CD4-positive, alpha-beta memory T cell (primary cell): ENCODE results near the gene MIAT. TPM values are rescaled to one million over a fixed set of nuclear protein-coding genes. Genes with fewer than 3 reads are reported as not detected.

ENCODE experiments used
- CTCF ChIA-PET: fragments of 350-600 bp; sonication (Branson Sonifier 250); formaldehyde crosslinking; loops from one replicate; lab custom pipeline; 2021; ENCODE audit warnings: inconsistent platforms; ENCODE audit not compliant: partially characterized antibody; lab: Charles Lee
- POLR2A ChIA-PET: fragments of 350-600 bp; sonication (Branson Sonifier 250); formaldehyde crosslinking; loops from one replicate; lab custom pipeline; 2021; ENCODE audit not compliant: partially characterized antibody; lab: Charles Lee
- DNase-seq, 5 donors: peaks; one replicate each; pipeline versions ENCODE4 v3.0.0 to v3.0.0-alpha.2; 2020 to 2022; ENCODE audit warnings: mixed read lengths in 1 of 5
- H3K27ac ChIP-seq: one replicate; pipeline ENCODE4 v1.7.0; 2013; ENCODE audit warnings: low read depth, low read length
- H3K27me3 ChIP-seq: 2 replicates; pipeline ENCODE4 v1.7.0; 2013; ENCODE audit warnings: mild to moderate bottlenecking, low read length, moderate library complexity; ENCODE audit not compliant: insufficient read depth
- H3K36me3 ChIP-seq: 2 replicates; pipeline ENCODE4 v1.7.0; 2013; ENCODE audit warnings: mild to moderate bottlenecking, low read length, moderate library complexity; ENCODE audit not compliant: insufficient read depth
- H3K4me1 ChIP-seq: 2 replicates; pipeline ENCODE4 v1.7.0; 2013; ENCODE audit warnings: mild to moderate bottlenecking, low read length, moderate library complexity; ENCODE audit not compliant: insufficient read depth
- H3K4me3 ChIP-seq, 2 donors: one replicate each; pipeline ENCODE4 v1.7.0; 2013; ENCODE audit warnings: low read length in 2 of 2, mild to moderate bottlenecking in 1 of 2
- H3K9me3 ChIP-seq, 2 donors: one replicate each; pipeline ENCODE4 v1.7.0; 2013; ENCODE audit warnings: low read length in 2 of 2, control low read depth in 1 of 2; ENCODE audit not compliant: control insufficient read depth in 1 of 2
- H3K27ac Mint-ChIP-seq, 7 donors: one replicate each; pipeline ENCODE4 v1.8.0; 2020 to 2021; ENCODE audit warnings: mixed read lengths in 7 of 7, mild to moderate bottlenecking in 6 of 7, inconsistent platforms in 3 of 7, moderate library complexity in 3 of 7
- H3K27me3 Mint-ChIP-seq, 2 donors: one replicate each; pipeline ENCODE4 v1.8.0; 2020 to 2021; ENCODE audit warnings: mixed read lengths in 2 of 2
- H3K36me3 Mint-ChIP-seq, 2 donors: one replicate each; pipeline ENCODE4 v1.8.0; 2020 to 2021; ENCODE audit warnings: mixed read lengths in 2 of 2, inconsistent platforms in 1 of 2, mild to moderate bottlenecking in 1 of 2
- H3K4me1 Mint-ChIP-seq, 4 donors: one replicate each; pipeline ENCODE4 v1.8.0; 2020 to 2021; ENCODE audit warnings: mixed read lengths in 4 of 4, mild to moderate bottlenecking in 1 of 4
- H3K4me3 Mint-ChIP-seq, 8 donors: one replicate each; pipeline ENCODE4 v1.8.0; 2020 to 2021; ENCODE audit warnings: mixed read lengths in 8 of 8, mild to moderate bottlenecking in 7 of 8, moderate library complexity in 6 of 8, inconsistent platforms in 3 of 8
- H3K9me3 Mint-ChIP-seq, 8 donors: one replicate each; pipeline ENCODE4 v1.8.0; 2020 to 2021; ENCODE audit warnings: mixed read lengths in 8 of 8, mild to moderate bottlenecking in 5 of 8, inconsistent platforms in 3 of 8, moderate library complexity in 1 of 8
- intact Hi-C: fragments of 100-400 bp; cut with micrococcal nuclease; formaldehyde crosslinking; loops from one replicate; pipeline ENCODE4 v1.15.1; 2023
- polyA plus RNA-seq, 2 donors: library from polyadenylated mRNA; unstranded; fragments of 300-500 nt; fragmentation: Illumina TruSeq; gene quantifications; one replicate each; pipeline ENCODE4 v1.2.3, GENCODE V29; 2021
- total RNA-seq, 2 experiments: library from RNA; stranded (reverse); gene quantifications; one replicate each; pipeline ENCODE4 v1.2.3, GENCODE V29; 2021

Gene MIAT
- total and polyA plus RNA-seq, 4 experiments from 2014 or later: 0.54 to 270 (median 132) TPM

DNA sequence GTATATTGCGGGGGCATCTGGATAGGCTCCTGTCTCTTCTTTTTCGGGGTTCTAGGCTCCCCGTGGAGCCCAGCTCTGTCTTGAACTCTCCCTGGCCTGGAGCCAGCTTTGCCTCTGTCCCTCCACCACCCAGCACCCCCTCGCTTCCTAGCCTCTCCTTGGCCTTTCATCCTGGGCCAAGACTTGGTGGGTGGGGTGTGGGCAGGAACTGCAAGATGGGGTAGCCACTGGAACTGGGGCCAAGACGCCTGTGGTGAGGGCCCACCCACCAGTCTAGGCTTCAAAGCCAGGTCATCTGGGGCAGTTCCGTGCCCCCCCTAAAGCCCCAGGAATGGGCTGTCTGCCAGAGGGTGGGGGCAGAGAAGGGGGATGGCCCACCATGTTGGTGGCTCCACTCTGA, 37.9 kb upstream of the MIAT start:
- Histone ChIP-seq H3K27ac (no peak overlapping the region), H3K9me3 (no peaks in the 10 kb centered on the region), H3K4me3 (no peak overlapping the region), H3K4me1 (no peaks in the 10 kb centered on the region), H3K27me3 (no peaks in the 10 kb centered on the region), H3K36me3 (no peaks in the 10 kb centered on the region)
- Mint-ChIP-seq H3K36me3 (no peaks in the 10 kb centered on the region), H3K27ac (no peak overlapping the region), H3K4me3 (no peak overlapping the region), H3K9me3 (no peaks in the 10 kb centered on the region), H3K4me1 (peaks cover 0 to 3% (median under 1%) of the 10 kb centered on the region in 4 donors), H3K27me3 (no peaks in the 10 kb centered on the region)
- POLR2A ChIA-PET: no interaction called here
- CTCF ChIA-PET: no interaction called here
- DNase-seq: no peak
- intact Hi-C loops: no loop called here

DNA sequence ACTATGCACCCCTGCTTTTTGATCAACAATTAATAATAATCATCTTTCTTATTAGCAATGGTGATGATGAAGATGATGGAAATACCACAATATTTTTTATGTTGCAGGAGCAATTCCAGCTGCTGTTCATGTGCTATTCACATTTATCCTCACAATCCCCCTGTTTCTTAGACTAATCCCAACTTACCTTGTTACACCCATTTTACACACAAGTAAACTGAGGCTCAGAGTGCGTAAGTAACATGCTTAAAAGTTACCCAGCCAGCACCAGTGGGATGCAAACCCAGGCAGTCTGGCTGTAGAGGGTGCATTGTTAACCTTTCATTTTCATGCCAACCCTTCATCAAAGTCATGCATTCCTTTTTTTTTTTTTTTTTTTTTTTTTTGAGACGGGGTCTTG, 37.2 kb upstream of the MIAT start:
- H3K27me3 Mint-ChIP-seq: no peaks in the 10 kb centered on the region
- ChIA-PET POLR2A (no interaction called here), CTCF (interaction anchor here (0.7 kb wide), 1 partner anchor 159 kb away, joined by 3 read pairs; no protein-coding TSS in a partner anchor)
- intact Hi-C loops: no loop called here
- Histone ChIP-seq H3K4me1 (no peaks in the 10 kb centered on the region), H3K36me3 (no peaks in the 10 kb centered on the region), H3K27ac (no peak overlapping the region), H3K9me3 (no peaks in the 10 kb centered on the region), H3K4me3 (no peak overlapping the region), H3K27me3 (no peaks in the 10 kb centered on the region)
- peak overlapping the region in 1 of 7 donors; percentile 43 for H3K27ac Mint-ChIP-seq
- no peak for DNase-seq
- H3K4me3 Mint-ChIP-seq: no peak overlapping the region
- no peaks in the 10 kb centered on the region for H3K36me3 Mint-ChIP-seq
- H3K9me3 Mint-ChIP-seq: no peaks in the 10 kb centered on the region
- H3K4me1 Mint-ChIP-seq: peaks cover 0 to 3% (median under 1%) of the 10 kb centered on the region in 4 donors

DNA sequence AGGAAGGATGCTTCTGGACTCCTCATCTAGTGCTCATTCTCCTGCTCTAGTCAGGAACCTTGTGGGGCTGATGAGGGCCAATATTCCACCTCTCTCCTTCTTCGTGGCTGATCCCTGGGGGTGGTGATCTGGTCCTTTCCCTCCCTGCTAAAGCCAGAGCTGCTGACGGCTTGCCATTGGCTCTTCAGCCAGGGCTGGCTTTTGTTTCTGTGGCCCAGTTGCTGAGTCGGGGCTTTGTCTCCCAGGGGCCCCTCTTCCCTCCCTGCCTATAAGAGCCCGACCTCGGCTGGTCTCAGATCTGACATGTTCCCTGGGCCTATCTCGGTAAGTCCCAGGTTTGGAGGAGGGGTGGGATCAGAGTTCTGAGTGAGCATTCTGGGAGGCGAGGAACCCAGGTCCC, 35.7 kb upstream of the MIAT start, which contains the start of gene CRYBA4:
CRYBA4 (plus strand) TSS at position 301 of the 400 bp plus-strand sequence. CDS start 634 bp downstream, outside the sequence.
- no peaks in the 10 kb centered on the region for H3K27me3 Mint-ChIP-seq
- no peak within 1 kb of the TSS for H3K4me3 Mint-ChIP-seq
- H3K36me3 Mint-ChIP-seq: no peaks in the 10 kb centered on the region
- H3K27me3 ChIP-seq: no peaks in the 10 kb centered on the region
- H3K27ac ChIP-seq: no peak within 1 kb of the TSS
- no peak within 1 kb of the TSS for H3K27ac Mint-ChIP-seq
- H3K36me3 ChIP-seq: no peaks in the 10 kb centered on the region
- H3K4me1 ChIP-seq: no peaks in the 10 kb centered on the region
- ChIA-PET POLR2A (no interaction called here), CTCF (interaction anchor here (1.5 kb wide), 1 partner anchor 21 kb away, joined by 3 read pairs; no protein-coding TSS in a partner anchor)
- H3K4me3 ChIP-seq: no peak within 1 kb of the TSS
- H3K4me1 Mint-ChIP-seq: peaks cover 0 to 3% (median 1%) of the 10 kb centered on the region in 4 donors
- H3K9me3 ChIP-seq: no peaks in the 10 kb centered on the region
- intact Hi-C loops: no loop called here
- no peaks in the 10 kb centered on the region for H3K9me3 Mint-ChIP-seq
- DNase-seq: no peak

DNA sequence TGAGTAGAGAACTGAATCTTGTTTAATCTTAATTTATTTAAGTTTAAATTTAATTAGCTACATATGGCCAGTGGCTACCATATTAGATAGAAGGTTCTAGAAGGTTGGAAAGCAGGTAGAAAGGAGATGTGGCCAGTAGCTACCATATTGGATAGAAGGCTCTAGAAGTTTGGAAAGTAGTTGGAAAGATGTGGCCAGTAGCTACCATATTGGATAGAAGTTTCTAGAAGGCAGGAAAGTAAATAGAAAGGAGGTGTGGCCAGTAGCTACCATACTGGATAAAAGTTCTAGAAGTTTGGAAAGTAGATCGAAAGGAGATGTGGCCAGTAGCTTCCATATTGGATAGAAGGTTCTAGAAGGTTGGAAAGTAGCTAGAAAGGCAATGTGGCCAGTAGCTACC, 33.4 kb upstream of the MIAT start:
- Histone ChIP-seq H3K36me3 (no peaks in the 10 kb centered on the region), H3K27me3 (no peaks in the 10 kb centered on the region), H3K4me3 (no peak overlapping the region), H3K9me3 (no peaks in the 10 kb centered on the region), H3K27ac (no peak overlapping the region), H3K4me1 (no peaks in the 10 kb centered on the region)
- Mint-ChIP-seq H3K4me1 (peaks cover 0 to 4% (median 3%) of the 10 kb centered on the region in 4 donors), H3K27ac (no peak overlapping the region), H3K27me3 (no peaks in the 10 kb centered on the region), H3K9me3 (no peaks in the 10 kb centered on the region), H3K36me3 (no peaks in the 10 kb centered on the region), H3K4me3 (no peak overlapping the region)
- POLR2A ChIA-PET: no interaction called here
- CTCF ChIA-PET: interaction anchor here (1.1 kb wide), 2 partner anchors 12 to 18 kb away, joined by 3 to 4 read pairs; no protein-coding TSS in a partner anchor
- DNase-seq: no peak
- intact Hi-C loops: no loop called here

DNA sequence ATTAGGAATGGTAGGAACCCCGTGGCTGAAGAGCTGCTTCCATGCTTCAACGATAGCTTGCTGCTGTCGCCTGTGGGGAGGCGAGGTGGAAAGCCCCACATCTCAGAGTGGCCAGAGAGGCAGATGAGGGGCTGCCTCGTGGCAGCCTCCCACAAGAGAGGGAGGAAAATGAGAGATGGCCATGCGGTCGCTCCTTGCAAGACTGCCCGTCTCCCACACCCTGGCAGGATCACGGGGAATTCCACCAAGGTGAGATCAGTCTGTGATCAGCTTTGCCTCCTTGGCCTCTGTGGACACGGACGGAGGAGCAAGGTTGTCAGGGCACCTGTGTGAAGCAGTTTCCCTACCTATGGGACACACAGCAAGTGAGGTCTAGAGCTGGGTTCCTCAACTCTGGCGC, 32.6 kb upstream of the MIAT start:
- H3K27me3 ChIP-seq: no peaks in the 10 kb centered on the region
- no peaks in the 10 kb centered on the region for H3K4me1 ChIP-seq
- Mint-ChIP-seq H3K4me3 (no peak overlapping the region), H3K27ac (no peak overlapping the region), H3K9me3 (no peaks in the 10 kb centered on the region), H3K27me3 (no peaks in the 10 kb centered on the region), H3K4me1 (peaks cover 0 to 4% (median 3%) of the 10 kb centered on the region in 4 donors), H3K36me3 (no peaks in the 10 kb centered on the region)
- no peaks in the 10 kb centered on the region for H3K36me3 ChIP-seq
- intact Hi-C loops: no loop called here
- no peak overlapping the region for H3K27ac ChIP-seq
- ChIA-PET POLR2A (no interaction called here), CTCF (interaction anchor here (1.1 kb wide), 2 partner anchors 12 to 18 kb away, joined by 3 to 4 read pairs; no protein-coding TSS in a partner anchor)
- H3K9me3 ChIP-seq: no peaks in the 10 kb centered on the region
- H3K4me3 ChIP-seq: no peak overlapping the region
- DNase-seq: no peak

DNA sequence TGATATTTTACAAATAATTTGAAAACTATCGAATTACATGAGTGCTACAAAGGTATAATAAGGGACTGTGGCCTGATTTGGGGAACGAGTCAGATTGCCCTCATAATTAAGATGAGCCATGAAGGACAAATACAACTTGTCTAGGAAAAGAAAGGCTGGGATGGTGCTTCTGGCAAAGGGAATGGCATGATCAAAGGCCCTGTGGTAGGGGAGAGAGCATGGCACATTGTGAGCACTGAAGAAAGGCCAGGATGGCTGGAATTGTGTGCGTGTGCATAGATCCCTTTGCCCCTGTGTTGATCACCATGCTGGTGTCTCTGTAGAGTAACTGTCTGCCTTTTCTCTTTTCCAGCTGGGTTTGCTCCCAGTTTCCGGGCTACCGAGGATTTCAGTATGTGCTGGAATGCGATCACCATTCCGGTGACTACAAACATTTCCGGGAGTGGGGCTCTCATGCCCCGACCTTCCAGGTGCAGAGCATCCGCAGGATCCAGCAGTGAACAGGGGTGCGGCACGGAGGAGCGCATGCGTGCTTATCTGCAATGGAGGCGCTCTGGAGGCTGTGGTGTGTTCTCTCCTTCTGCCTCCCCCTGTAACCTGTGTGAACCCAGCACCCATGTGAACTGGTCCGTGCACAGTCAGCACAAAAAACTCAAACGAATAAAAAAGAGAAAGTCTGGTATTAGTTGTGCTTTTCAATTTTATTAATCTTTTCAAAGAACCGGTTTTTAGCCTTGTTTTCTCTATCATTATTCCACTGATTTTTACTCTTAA, 27.2 kb upstream of the MIAT start:
- Histone ChIP-seq H3K4me3 (no peak overlapping the region), H3K9me3 (no peaks in the 10 kb centered on the region), H3K36me3 (no peaks in the 10 kb centered on the region), H3K4me1 (no peaks in the 10 kb centered on the region), H3K27ac (no peak overlapping the region), H3K27me3 (no peaks in the 10 kb centered on the region)
- no peak for DNase-seq
- intact Hi-C loops: no loop called here
- Mint-ChIP-seq H3K36me3 (no peaks in the 10 kb centered on the region), H3K27me3 (no peaks in the 10 kb centered on the region), H3K4me1 (peaks cover 5 to 12% (median 8%) of the 10 kb centered on the region in 4 donors), H3K27ac (peak overlapping the region in 1 of 7 donors; percentile 14), H3K9me3 (peaks cover 0 to 4% (median 0%) of the 10 kb centered on the region in 8 donors), H3K4me3 (no peak overlapping the region)
- ChIA-PET CTCF (interaction anchor here (0.8 kb wide), 1 partner anchor 105 kb away, joined by 3 read pairs; no protein-coding TSS in a partner anchor), POLR2A (interaction anchor here (0.7 kb wide), 1 partner anchor 82 kb away, joined by 3 read pairs; no protein-coding TSS in a partner anchor)

DNA sequence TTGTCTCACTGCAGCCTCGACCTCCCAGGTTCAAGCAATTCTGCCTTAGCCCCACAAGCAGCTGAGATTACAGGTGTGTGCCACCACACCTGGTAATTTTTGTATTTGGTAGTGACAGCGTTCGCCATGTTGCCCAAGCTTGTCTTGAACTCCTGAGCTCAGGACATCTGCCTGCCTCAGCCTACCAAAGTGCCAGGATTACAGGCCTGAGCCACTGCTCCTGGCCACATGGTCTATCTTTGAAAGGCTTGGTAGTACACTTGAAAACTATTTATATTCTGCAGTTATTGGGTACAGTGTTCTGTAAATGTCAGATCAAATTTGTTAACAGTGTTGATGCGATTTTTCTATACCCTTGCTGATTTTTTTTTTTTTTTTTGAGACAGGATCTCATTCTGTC, 26.1 kb upstream of the MIAT start:
- no peak overlapping the region for H3K4me3 Mint-ChIP-seq
- H3K4me3 ChIP-seq: no peak overlapping the region
- no peaks in the 10 kb centered on the region for H3K4me1 ChIP-seq
- CTCF ChIA-PET: interaction anchor here (0.9 to 1.0 kb wide), 2 partner anchors 16 to 48 kb away, joined by 3 read pairs; no protein-coding TSS in a partner anchor
- no peaks in the 10 kb centered on the region for H3K36me3 Mint-ChIP-seq
- no peak overlapping the region for H3K27ac Mint-ChIP-seq
- H3K27me3 Mint-ChIP-seq: no peaks in the 10 kb centered on the region
- POLR2A ChIA-PET: no interaction called here
- DNase-seq: no peak
- H3K9me3 ChIP-seq: no peaks in the 10 kb centered on the region
- H3K36me3 ChIP-seq: no peaks in the 10 kb centered on the region
- intact Hi-C loops: no loop called here
- H3K4me1 Mint-ChIP-seq: peaks cover 4 to 12% (median 8%) of the 10 kb centered on the region in 4 donors
- no peaks in the 10 kb centered on the region for H3K27me3 ChIP-seq
- H3K27ac ChIP-seq: no peak overlapping the region
- peaks cover 0 to 4% (median 0%) of the 10 kb centered on the region in 8 donors for H3K9me3 Mint-ChIP-seq
